ENCODE results near the gene CIAO2B.
"Not testable (repeated sequence)": the region's sequence is repeated elsewhere in the genome, so short reads cannot be mapped to it uniquely, and the experiment has no call there.

Gene CIAO2B

GRCh38 chr16:66934138-66934838 is at the start of gene CIAO2B:
Gene CIAO2B (minus strand): TSS chr16:66934402. CDS start chr16:66934364, 38 bp downstream.
- peak; percentile 78 for DNase-seq (ENCODE audit: low spot score)

- DNase-seq (ENCODE audit: low spot score) = no peak
Observed at GRCh38 chr16:66983033-66983432, 48.8 kb upstream of the CIAO2B start.

GRCh38 chr16:66979011-66979717 is 45.0 kb upstream of the CIAO2B start:
- DNase-seq (ENCODE audit: low spot score) = no peak

GRCh38 chr16:66977341-66978113 is 43.3 kb upstream of the CIAO2B start:
- DNase-seq (ENCODE audit: low spot score) = peak; percentile 83

- DNase-seq (ENCODE audit: low spot score) = no peak
Observed at GRCh38 chr16:66976746-66977145, 42.5 kb upstream of the CIAO2B start.

- DNase-seq (ENCODE audit: low spot score) = no peak
Observed at GRCh38 chr16:66975302-66975893, 41.2 kb upstream of the CIAO2B start.

- DNase-seq (ENCODE audit: low spot score) = not testable (repeated sequence)
Observed at GRCh38 chr16:66974932-66975246, 40.7 kb upstream of the CIAO2B start.

- not testable (repeated sequence) for DNase-seq (ENCODE audit: low spot score)
Observed at GRCh38 chr16:66974156-66974931, 40.1 kb upstream of the CIAO2B start.

GRCh38 chr16:66973716-66974115 is 39.5 kb upstream of the CIAO2B start:
- no peak for DNase-seq (ENCODE audit: low spot score)

GRCh38 chr16:66972983-66973382 is 38.8 kb upstream of the CIAO2B start:
- DNase-seq (ENCODE audit: low spot score) = no peak

- DNase-seq (ENCODE audit: low spot score) = no peak
Observed at GRCh38 chr16:66970775-66971720, 36.8 kb upstream of the CIAO2B start.

GRCh38 chr16:66968847-66969246 is 34.6 kb upstream of the CIAO2B start:
- DNase-seq (ENCODE audit: low spot score) = no peak

GRCh38 chr16:66964049-66964448 is 29.8 kb upstream of the CIAO2B start:
- DNase-seq (ENCODE audit: low spot score) = no peak

- no peak for DNase-seq (ENCODE audit: low spot score)
Observed at GRCh38 chr16:66961914-66962313, 27.7 kb upstream of the CIAO2B start.

- DNase-seq (ENCODE audit: low spot score) = peak; percentile 58
Observed at GRCh38 chr16:66961065-66961744, 27.0 kb upstream of the CIAO2B start, which contains the start of gene CES3. Gene CES3 (plus strand): TSS chr16:66961266. CDS start chr16:66961308, 42 bp downstream.

- DNase-seq (ENCODE audit: low spot score) = no peak
Observed at GRCh38 chr16:66960270-66960669, 26.1 kb upstream of the CIAO2B start.

- peak; percentile 28 for DNase-seq (ENCODE audit: low spot score)
Observed at GRCh38 chr16:66959704-66960161, 25.5 kb upstream of the CIAO2B start.

- DNase-seq (ENCODE audit: low spot score) = no peak
Observed at GRCh38 chr16:66958857-66959703, 24.9 kb upstream of the CIAO2B start.

GRCh38 chr16:66956154-66956457 is 21.9 kb upstream of the CIAO2B start:
- not testable (repeated sequence) for DNase-seq (ENCODE audit: low spot score)
